GM10847 (cell line): ENCODE data around the gene PPARG.

Source experiments
- POLR2A ChIP-seq: IDR thresholded peaks from 2 replicates; pipeline ENCODE4 v1.6.1; 2011; ENCODE audit not compliant: insufficient read length; ENCODE audit errors: extremely low read depth

PPARG gene

GRCh38 chr3:12345141-12345561 lies 56.3 kb downstream of the PPARG start:
- TF ChIP-seq POLR2A = no peak

- no peak for TF ChIP-seq POLR2A
These were observed 57.0 kb downstream of the PPARG start for GRCh38 chr3:12345584-12346494.

- TF ChIP-seq POLR2A = no peak
These were observed 58.4 kb downstream of the PPARG start for GRCh38 chr3:12347301-12347700.

GRCh38 chr3:12349895-12350811 lies 61.3 kb downstream of the PPARG start:
- TF ChIP-seq POLR2A = no peak

GRCh38 chr3:12351145-12351544 lies 62.3 kb downstream of the PPARG start:
- TF ChIP-seq POLR2A = no peak

GRCh38 chr3:12352253-12352652 lies 63.4 kb downstream of the PPARG start:
- no peak for TF ChIP-seq POLR2A

- no peak for TF ChIP-seq POLR2A
These were observed 63.9 kb downstream of the PPARG start for GRCh38 chr3:12352755-12353154.

GRCh38 chr3:12353796-12354525 lies 65.1 kb downstream of the PPARG start:
- TF ChIP-seq POLR2A = no peak

GRCh38 chr3:12356175-12356574 lies 67.3 kb downstream of the PPARG start:
- no peak for TF ChIP-seq POLR2A

GRCh38 chr3:12356996-12357395 lies 68.1 kb downstream of the PPARG start:
- TF ChIP-seq POLR2A = no peak

- no peak for TF ChIP-seq POLR2A
These were observed 68.6 kb downstream of the PPARG start for GRCh38 chr3:12357456-12357855.

- TF ChIP-seq POLR2A = no peak
These were observed 74.7 kb downstream of the PPARG start for GRCh38 chr3:12363397-12364195.

GRCh38 chr3:12367346-12367745 lies 78.5 kb downstream of the PPARG start:
- TF ChIP-seq POLR2A = no peak

GRCh38 chr3:12369029-12369428 lies 80.2 kb downstream of the PPARG start:
- no peak for TF ChIP-seq POLR2A

GRCh38 chr3:12369598-12369997 lies 80.7 kb downstream of the PPARG start:
- TF ChIP-seq POLR2A = no peak

GRCh38 chr3:12370758-12371157 lies 81.9 kb downstream of the PPARG start:
- TF ChIP-seq POLR2A = no peak
